ENCODE data around the gene RESF1.

DNA sequence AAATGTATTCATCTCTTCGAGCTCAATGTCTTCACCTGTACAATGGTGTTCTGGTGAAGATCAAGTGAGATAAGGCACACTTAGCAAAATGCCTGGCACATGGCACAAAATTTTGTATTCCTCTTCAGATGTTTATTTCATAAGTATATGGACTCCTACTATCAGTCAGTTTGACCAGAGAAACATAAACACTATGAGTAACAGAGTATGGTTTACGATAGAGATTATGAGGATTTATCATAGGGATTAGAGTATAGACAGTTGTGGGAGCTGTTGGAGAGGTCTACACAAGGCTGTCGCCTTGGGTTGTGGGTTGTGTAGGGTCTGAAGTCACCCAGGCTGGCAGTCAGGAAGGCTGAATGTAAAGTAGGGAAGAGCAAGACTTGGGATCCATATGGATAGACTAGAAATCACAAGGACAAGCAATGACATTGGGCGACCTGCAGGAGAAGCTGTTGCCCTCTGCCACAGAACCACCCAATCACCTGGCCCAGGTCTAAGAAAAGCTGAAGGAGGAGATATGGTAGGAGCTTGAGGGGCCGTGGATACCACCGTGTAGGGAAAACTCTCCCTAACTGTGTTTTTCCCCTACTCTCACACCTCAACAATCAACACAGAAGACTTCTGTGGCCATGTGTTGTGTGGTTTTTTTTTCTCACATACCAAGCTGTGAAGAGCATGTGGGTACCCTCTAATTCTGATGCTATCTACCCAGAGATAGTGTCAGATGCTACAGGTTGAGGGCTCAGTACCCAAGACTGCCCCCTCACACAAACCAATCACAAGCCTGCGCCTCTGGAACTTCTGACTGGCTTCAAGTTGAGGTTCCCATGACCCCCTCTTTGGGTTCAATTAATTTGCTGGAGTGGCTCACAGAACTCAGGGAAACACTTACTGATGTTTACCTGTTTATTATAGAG, 27.2 kb upstream of the RESF1 start:
- TF ChIP-seq, protein P1, sequence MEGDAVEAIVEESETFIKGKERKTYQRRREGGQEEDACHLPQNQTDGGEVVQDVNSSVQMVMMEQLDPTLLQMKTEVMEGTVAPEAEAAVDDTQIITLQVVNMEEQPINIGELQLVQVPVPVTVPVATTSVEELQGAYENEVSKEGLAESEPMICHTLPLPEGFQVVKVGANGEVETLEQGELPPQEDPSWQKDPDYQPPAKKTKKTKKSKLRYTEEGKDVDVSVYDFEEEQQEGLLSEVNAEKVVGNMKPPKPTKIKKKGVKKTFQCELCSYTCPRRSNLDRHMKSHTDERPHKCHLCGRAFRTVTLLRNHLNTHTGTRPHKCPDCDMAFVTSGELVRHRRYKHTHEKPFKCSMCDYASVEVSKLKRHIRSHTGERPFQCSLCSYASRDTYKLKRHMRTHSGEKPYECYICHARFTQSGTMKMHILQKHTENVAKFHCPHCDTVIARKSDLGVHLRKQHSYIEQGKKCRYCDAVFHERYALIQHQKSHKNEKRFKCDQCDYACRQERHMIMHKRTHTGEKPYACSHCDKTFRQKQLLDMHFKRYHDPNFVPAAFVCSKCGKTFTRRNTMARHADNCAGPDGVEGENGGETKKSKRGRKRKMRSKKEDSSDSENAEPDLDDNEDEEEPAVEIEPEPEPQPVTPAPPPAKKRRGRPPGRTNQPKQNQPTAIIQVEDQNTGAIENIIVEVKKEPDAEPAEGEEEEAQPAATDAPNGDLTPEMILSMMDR (conservative IDR thresholded peaks at IDR 0.05; ENCODE audit: low read length): peak; percentile 23; the same call in 1 of the 2 replicates
- TF ChIP-seq EZH2phosphoT487 (IDR thresholded peaks at IDR 0.05; ENCODE audit: borderline replicate concordance, low read depth, low read length): no peak

Data from OCI-LY7 (cell line).